LNCaP clone FGC (cell line): Measurements from ENCODE around the gene MAN1A1.

Experiments
- DNase-seq: peaks from one replicate; pipeline ENCODE4 v3.0.0-alpha.2; 2011; ENCODE audit warnings: low read depth
- H3K4me3 ChIP-seq: 2 replicates; pipeline ENCODE4 v1.5.1; 2011; ENCODE audit warnings: mild to moderate bottlenecking, low read depth, low read length, control low read depth
- TF ChIP-seq, protein P1 (sequence below): IDR thresholded peaks from 2 replicates; pipeline ENCODE4 v1.5.1; 2012; ENCODE audit warnings: mild to moderate bottlenecking; ENCODE audit not compliant: control insufficient read depth, insufficient read depth; ENCODE audit errors: extremely low read depth

MAN1A1 gene

DNA sequence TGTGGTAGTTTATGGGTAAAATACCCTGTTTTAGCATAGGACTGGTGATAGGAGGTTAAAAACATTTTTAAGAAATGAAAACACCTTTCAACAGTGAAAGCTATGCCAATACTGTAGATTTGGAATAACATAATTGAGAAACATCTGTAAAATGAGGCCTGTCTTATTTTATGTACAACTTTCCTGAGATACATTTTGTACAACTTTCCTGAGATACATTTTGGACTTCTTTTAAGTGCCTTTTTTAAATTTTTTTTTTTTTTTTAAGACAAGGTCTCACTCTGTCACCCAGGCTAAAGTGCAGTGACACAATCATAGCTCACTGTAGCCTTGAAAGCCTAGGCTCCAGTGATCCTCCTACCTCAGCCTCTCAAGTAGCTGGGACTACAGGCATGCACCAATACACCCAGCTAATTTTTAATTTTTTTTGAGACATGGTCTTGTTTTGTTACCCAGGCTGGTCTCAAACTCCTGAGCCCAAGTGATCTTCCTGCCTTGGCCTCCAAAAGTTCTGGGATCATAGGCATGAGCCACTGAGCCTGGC is 84.6 kb downstream of the MAN1A1 start:
- TF ChIP-seq, protein P1, sequence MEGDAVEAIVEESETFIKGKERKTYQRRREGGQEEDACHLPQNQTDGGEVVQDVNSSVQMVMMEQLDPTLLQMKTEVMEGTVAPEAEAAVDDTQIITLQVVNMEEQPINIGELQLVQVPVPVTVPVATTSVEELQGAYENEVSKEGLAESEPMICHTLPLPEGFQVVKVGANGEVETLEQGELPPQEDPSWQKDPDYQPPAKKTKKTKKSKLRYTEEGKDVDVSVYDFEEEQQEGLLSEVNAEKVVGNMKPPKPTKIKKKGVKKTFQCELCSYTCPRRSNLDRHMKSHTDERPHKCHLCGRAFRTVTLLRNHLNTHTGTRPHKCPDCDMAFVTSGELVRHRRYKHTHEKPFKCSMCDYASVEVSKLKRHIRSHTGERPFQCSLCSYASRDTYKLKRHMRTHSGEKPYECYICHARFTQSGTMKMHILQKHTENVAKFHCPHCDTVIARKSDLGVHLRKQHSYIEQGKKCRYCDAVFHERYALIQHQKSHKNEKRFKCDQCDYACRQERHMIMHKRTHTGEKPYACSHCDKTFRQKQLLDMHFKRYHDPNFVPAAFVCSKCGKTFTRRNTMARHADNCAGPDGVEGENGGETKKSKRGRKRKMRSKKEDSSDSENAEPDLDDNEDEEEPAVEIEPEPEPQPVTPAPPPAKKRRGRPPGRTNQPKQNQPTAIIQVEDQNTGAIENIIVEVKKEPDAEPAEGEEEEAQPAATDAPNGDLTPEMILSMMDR = no peak
- no peak for DNase-seq
- H3K4me3 ChIP-seq = no peak overlapping the region

DNA sequence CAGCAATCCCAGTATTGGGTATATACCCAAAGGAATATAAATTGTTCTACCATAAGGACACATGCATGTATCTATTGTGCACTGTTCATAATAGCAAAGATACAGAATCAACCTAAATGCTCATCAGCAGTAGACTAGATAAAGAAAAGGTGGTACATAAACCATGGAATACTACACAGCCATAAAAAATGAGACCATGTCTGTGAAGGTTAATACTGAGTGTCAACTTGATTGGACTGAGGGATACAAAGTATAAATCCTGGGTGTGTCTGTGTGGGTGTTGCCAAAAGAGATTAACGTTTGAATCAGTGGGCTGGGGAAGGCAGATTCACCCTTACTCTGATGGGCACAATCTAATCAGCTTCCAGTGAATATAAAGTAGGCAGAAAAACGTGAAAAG is 86.9 kb downstream of the MAN1A1 start:
- H3K4me3 ChIP-seq = no peak overlapping the region
- no peak for DNase-seq
- TF ChIP-seq, protein P1 = no peak

DNA sequence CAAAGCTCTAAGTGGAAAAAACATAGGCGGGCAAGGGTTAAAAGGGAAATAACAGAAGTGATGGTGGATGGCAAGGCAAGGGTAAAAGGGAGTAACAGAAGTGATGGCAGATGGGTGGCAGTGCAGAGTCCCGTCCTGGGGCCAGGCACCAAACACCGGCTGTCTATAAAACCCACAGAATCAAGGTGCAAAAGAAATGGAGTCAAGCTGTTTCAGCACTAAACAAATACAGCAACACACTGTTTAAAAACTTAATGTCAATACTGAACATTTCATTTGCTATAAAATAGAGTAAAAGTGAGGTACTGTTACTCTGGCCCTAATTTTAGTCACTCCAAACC is 87.6 kb downstream of the MAN1A1 start:
- no peak overlapping the region for H3K4me3 ChIP-seq
- DNase-seq = no peak
- TF ChIP-seq, protein P1 = 0 out of 2 replicates have a peak, but pooled peaks have one; percentile 16

DNA sequence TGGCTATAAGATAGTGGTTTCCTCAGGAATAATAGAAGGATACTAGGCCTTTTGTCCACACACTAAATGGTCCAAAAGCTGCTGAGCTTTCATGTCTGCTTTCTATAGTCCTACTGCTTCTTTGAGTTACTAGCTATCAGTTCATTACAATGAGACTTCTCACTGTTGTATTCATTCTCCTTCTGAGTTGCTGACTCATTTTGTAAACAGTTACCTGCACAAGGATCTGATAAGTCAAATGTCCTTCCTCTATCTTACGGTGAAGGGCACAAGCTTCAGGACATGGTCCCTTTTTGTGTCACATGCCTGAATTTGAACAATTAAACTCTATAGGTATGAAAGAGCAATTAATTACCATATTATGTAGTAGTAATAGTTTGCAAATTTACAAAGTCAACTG is 90.5 kb downstream of the MAN1A1 start:
- TF ChIP-seq, protein P1 = no peak

DNA sequence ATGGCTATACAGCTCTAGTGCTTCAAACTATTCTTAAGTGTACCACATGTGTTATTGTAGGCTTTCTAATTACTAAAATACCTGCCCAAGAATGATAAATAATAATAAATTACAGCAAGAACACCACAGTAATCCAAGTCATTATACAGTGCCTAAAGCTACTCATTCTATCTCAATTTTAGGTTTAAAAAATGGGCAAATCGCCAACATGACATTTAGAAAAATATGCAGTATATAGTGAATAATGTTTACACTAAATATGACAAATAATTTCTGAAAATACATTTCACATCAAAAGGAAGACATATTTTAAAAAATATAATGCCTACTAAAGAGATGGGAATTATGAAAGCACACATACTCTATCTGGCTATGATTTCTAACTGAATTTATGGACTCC is 91.8 kb downstream of the MAN1A1 start:
- no peak for DNase-seq
- H3K4me3 ChIP-seq = no peak overlapping the region
- TF ChIP-seq, protein P1 = no peak

More for the DNA sequence above, 90.5 kb downstream of the MAN1A1 start:
- DNase-seq = no peak
- no peak overlapping the region for H3K4me3 ChIP-seq

DNA sequence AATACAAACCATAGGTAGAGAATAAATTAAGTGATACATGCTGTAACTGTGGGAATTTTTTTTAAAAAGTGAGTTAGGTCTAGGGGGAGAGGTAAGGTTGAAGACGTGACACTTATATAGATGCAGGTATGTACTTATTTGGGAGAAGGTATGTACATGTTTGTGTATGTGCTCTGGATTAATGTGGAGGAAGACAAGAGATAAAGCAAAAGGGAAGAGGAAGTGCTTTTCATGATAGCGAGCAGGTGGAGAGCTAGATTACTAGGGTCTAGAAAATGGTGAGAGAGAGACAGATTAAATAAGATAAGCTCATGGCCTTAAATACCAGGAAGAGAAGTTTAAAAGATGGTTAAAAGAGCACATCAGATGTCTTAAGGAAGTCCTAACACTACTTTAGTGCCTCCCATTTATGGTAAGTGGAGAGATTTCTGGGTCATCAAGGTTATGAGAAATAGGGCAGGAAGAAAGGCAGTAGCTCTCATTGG is 92.5 kb downstream of the MAN1A1 start:
- no peak for DNase-seq
- H3K4me3 ChIP-seq = no peak overlapping the region
- TF ChIP-seq, protein P1 = no peak

DNA sequence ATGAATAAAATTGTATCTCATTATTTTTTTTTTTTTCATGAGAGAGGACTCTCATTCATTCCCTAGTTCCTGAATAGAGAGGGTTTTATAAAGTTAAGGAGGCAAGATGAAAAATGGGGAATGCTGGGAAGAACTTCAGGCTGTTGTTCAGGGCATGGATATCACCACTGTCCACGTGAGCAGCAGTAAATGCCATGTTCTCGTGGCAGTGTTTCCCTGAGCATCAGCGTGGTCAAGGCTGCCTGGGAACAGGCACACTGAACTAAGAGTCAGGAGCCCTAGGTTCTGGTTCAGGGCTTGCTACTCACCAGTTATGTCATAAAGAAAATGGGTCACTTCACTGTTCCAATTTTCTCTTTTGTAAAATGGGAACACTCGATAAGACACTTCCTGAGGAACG is 93.2 kb downstream of the MAN1A1 start:
- no peak overlapping the region for H3K4me3 ChIP-seq
- TF ChIP-seq, protein P1 = no peak
- DNase-seq = no peak
